Adrenal gland (tissue), 5 donors: Measurements from ENCODE around the gene GSE1.

Experiments
- CTCF ChIP-seq, 6 experiments: fragments of 450-650 bp in 4 of 6; fragments of 200-600 bp in 2 of 6; sonication (generic) in 1 of 6; IDR thresholded peaks; 1 replicate in 5 of 6; 2 replicates in 1 of 6; pipeline versions ENCODE4 v1.5.1 to v1.8.0; 2016 to 2021; ENCODE audit warnings: antibody characterized with exemption in 6 of 6, mild to moderate bottlenecking in 2 of 6, moderate library complexity in 1 of 6
- POLR2A ChIP-seq, 2 donors: fragments of 450-650 bp; IDR thresholded peaks; one replicate each; pipeline ENCODE4 v1.6.1; 2017; ENCODE audit warnings: antibody characterized with exemption in 2 of 2, mild to moderate bottlenecking in 2 of 2, moderate library complexity in 1 of 2
- donor health status: DM: no; HTN: no; CAD: no.

GRCh38 chr16:85698935-85699558 is 85.9 kb downstream of the GSE1 start:
- no peak for TF ChIP-seq CTCF (IDR thresholded peaks at IDR 0.05)
- no peak for TF ChIP-seq POLR2A (IDR thresholded peaks at IDR 0.05)
